Activated CD8-positive, alpha-beta T cell treated with anti-CD3 and anti-CD28 coated beads for 36 hours (primary cell): ENCODE measurements around the gene IL4R. TPM values are rescaled to one million over a fixed set of nuclear protein-coding genes. Genes with fewer than 3 reads are reported as not detected.

Experiments used
- ATAC-seq: fragments of 200-7000 bp; cut with Tn5 transposase; one replicate; pipeline ENCODE4 v1.10.0; 2021; ENCODE audit warnings: mild to moderate bottlenecking, moderate library complexity
- CTCF ChIA-PET: fragments of 350-600 bp; sonication (Branson Sonifier 250); formaldehyde crosslinking; loops from one replicate; lab custom pipeline; 2021; ENCODE audit warnings: antibody characterized with exemption; lab: Charles Lee
- POLR2A ChIA-PET: fragments of 350-600 bp; sonication (Branson Sonifier 250); formaldehyde crosslinking; loops from one replicate; lab custom pipeline; 2021; ENCODE audit warnings: antibody characterized with exemption; lab: Charles Lee
- DNase-seq: peaks from one replicate; pipeline ENCODE4 v3.0.0-alpha.2; 2020
- H3K27ac Mint-ChIP-seq: one replicate; pipeline ENCODE4 v1.8.0; 2021; ENCODE audit warnings: mild to moderate bottlenecking, mixed read lengths
- H3K27me3 Mint-ChIP-seq: one replicate; pipeline ENCODE4 v1.8.0; 2021; ENCODE audit warnings: mixed read lengths
- H3K36me3 Mint-ChIP-seq: one replicate; pipeline ENCODE4 v1.8.0; 2021; ENCODE audit warnings: low read depth, mixed read lengths
- H3K4me1 Mint-ChIP-seq: one replicate; pipeline ENCODE4 v1.8.0; 2021; ENCODE audit warnings: low read depth, mixed read lengths
- H3K4me3 Mint-ChIP-seq: one replicate; pipeline ENCODE4 v1.8.0; 2021; ENCODE audit warnings: mild to moderate bottlenecking, moderate library complexity, mixed read lengths
- H3K9me3 Mint-ChIP-seq: one replicate; pipeline ENCODE4 v1.8.0; 2021; ENCODE audit warnings: mixed read lengths
- intact Hi-C: fragments of 100-400 bp; cut with micrococcal nuclease; formaldehyde crosslinking; loops from one replicate; pipeline ENCODE4 v1.10.0; 2022
- total RNA-seq, 2 experiments: library from RNA; stranded (reverse); gene quantifications; one replicate each; pipeline ENCODE4 v1.2.3, GENCODE V29; 2021
- TF ChIP-seq, protein P1 (sequence below): fragments of 200-600 bp; IDR thresholded peaks from one replicate; pipeline ENCODE4 v1.8.0; 2022; ENCODE audit warnings: antibody characterized with exemption, mild to moderate bottlenecking

The IL4R gene
- total RNA-seq, 2 experiments from 2014 or later = 236 to 245 TPM

DNA sequence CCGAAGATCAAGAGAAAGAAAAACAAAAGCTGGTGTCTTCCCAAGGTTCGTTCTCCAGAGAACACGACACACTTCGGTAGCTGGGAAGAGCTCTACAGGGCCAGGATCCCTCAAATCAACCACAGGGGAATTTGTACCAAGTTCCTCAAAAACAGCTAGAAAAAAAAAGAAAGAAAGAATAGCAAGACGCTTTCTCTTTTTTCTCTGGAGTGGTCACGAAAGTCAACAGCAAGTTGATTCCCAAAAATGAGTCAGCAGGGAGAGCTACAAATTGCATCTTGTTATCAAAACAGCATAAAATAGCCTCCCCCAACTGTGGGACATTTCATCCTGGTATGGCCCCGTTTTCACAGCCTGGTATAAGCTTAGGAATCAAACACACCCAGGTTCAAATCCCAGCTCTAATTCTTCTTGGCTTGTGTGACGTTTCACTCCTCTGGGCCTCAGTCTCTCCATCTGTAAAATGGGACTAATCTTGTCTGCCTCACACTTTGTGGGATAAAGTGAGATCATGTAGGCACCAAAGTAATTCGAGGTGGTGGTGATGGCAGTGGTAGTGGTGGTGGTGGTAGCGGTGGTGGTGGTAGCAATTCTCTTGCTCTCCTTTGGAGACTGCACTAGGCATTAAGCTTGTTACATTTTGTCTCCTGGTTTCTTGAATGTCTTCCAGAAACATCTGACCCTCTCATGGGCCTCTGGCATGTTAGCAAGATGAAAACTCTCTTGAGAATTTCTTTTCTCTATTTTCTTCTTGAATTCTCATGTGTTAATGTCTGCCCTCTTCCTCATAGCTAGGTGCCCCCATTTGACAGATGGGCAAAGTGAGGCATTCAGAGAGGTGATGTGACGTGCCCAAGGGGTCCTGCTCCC is 87.2 kb downstream of the IL4R start:
- TF ChIP-seq, protein P1, sequence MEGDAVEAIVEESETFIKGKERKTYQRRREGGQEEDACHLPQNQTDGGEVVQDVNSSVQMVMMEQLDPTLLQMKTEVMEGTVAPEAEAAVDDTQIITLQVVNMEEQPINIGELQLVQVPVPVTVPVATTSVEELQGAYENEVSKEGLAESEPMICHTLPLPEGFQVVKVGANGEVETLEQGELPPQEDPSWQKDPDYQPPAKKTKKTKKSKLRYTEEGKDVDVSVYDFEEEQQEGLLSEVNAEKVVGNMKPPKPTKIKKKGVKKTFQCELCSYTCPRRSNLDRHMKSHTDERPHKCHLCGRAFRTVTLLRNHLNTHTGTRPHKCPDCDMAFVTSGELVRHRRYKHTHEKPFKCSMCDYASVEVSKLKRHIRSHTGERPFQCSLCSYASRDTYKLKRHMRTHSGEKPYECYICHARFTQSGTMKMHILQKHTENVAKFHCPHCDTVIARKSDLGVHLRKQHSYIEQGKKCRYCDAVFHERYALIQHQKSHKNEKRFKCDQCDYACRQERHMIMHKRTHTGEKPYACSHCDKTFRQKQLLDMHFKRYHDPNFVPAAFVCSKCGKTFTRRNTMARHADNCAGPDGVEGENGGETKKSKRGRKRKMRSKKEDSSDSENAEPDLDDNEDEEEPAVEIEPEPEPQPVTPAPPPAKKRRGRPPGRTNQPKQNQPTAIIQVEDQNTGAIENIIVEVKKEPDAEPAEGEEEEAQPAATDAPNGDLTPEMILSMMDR = no peak
- no peak for ATAC-seq
- Mint-ChIP-seq H3K36me3 (peaks cover 38% of the 10 kb centered on the region), H3K9me3 (peaks cover 1% of the 10 kb centered on the region), H3K27me3 (no peaks in the 10 kb centered on the region), H3K27ac (peak overlapping the region; percentile 91), H3K4me1 (peaks cover 28% of the 10 kb centered on the region), H3K4me3 (peak overlapping the region; percentile 99)
- intact Hi-C loops = loop anchor here (2.0 kb wide), 1 partner anchor 24 kb away; no protein-coding TSS in a partner anchor
- CTCF ChIA-PET = interaction anchor here (0.9 to 9.3 kb wide), 9 partner anchors 9 to 221 kb away, joined by 3 to 92 read pairs (median 4); no protein-coding TSS in a partner anchor
- POLR2A ChIA-PET = interaction anchor here (1.0 to 10.5 kb wide), 11 partner anchors 9 to 166 kb away, joined by 3 to 168 read pairs (median 49); partner anchors contain the start of gene IL4R
- DNase-seq = no peak

DNA sequence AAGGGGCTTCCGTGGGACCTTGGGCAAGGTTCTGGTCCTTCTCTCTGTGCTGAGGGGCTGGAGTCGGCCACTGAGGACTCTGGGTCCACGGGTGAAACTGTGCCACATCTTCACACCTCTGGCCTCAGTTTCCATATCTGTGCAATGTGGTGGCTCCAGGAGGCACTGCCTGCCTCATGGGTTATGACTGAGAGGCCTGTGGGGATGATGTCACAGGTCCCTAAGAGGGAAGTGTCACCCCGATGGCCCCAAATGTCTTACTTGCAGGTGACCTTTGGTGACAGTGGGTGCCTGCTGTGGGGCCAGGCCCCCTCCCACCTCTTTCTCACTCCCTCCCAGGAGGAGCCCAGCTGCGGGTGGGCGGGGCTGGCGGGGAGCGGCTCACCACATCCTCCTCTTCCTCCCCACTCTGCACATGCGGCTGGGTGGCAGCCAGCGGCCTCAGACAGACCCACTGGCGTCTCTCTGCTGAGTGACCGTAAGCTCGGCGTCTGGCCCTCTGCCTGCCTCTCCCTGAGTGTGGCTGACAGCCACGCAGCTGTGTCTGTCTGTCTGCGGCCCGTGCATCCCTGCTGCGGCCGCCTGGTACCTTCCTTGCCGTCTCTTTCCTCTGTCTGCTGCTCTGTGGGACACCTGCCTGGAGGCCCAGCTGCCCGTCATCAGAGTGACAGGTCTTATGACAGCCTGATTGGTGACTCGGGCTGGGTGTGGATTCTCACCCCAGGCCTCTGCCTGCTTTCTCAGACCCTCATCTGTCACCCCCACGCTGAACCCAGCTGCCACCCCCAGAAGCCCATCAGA is 88.2 kb downstream of the IL4R start, which contains the start of gene IL21R:
IL21R (plus strand) TSS at position 407 of the 801 bp plus-strand sequence. CDS start 27,898 bp downstream, outside the sequence.
- DNase-seq (peak; percentile 95), ATAC-seq (peak; percentile 74)
- ChIA-PET CTCF (interaction anchor here (1.0 to 9.3 kb wide), 7 partner anchors 10 to 168 kb away, joined by 3 to 92 read pairs (median 6); no protein-coding TSS in a partner anchor), POLR2A (interaction anchor here (0.7 to 10.5 kb wide), 17 partner anchors 10 to 170 kb away, joined by 3 to 168 read pairs (median 9); partner anchors contain the start of gene IL4R)
- Mint-ChIP-seq H3K27ac (peak within 1 kb of the TSS; percentile 96), H3K27me3 (no peaks in the 10 kb centered on the region), H3K4me3 (peak within 1 kb of the TSS; percentile 99), H3K36me3 (peaks cover 48% of the 10 kb centered on the region), H3K9me3 (no peaks in the 10 kb centered on the region), H3K4me1 (peaks cover 37% of the 10 kb centered on the region)
- intact Hi-C loops = loop anchor here (2.0 kb wide), 1 partner anchor 25 kb away; no protein-coding TSS in a partner anchor
- TF ChIP-seq, protein P1 = no peak

- DNase-seq (no peak), ATAC-seq (no peak)
- TF ChIP-seq, protein P1 = no peak
- H3K4me1 Mint-ChIP-seq = peaks cover 42% of the 10 kb centered on the region
- intact Hi-C loops = no loop called here
- POLR2A ChIA-PET = interaction anchor here (0.7 to 10.5 kb wide), 16 partner anchors 11 to 171 kb away, joined by 3 to 168 read pairs (median 12); partner anchors contain the start of gene IL4R
- CTCF ChIA-PET = interaction anchor here (1.0 to 9.3 kb wide), 3 partner anchors 25 to 168 kb away, joined by 3 to 92 read pairs (median 3); no protein-coding TSS in a partner anchor
- H3K4me3 Mint-ChIP-seq = peak overlapping the region; percentile 99
- H3K27me3 Mint-ChIP-seq = no peaks in the 10 kb centered on the region
- no peaks in the 10 kb centered on the region for H3K9me3 Mint-ChIP-seq
- peaks cover 52% of the 10 kb centered on the region for H3K36me3 Mint-ChIP-seq
- peak overlapping the region; percentile 96 for H3K27ac Mint-ChIP-seq
Observed at GRCh38 chr16:27402569-27402963, 88.8 kb downstream of the IL4R start.

DNA sequence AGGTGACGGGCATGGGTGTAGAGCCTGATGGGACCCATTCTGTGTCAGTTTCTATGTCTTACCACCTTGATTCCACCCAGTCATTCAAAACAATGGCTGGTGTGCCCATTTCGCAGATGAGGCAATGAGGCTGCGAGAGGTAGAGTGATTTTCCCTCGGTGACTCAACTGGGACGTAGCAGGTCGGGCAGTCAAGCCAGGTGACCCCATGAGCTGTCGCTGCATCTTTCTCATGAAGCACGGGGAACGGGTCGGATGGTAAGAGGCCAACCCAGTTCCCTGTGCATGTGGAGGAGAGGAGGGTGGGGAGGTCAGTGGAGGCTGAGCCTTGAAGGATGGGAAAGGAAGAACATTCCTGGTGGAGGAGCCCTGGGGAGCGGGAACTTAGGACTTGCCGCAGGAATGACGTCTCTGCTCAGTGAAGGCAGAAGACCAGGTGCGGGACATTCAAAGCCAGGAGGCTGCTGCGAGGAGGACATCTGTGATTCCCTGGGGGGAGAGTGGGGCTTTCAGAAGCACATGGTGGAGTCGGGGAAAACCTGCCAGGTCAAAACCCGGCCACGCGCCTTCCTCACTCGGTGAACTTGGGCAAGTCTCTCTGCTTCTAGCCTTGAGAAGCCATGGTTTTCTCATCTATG is 89.3 kb downstream of the IL4R start:
- Mint-ChIP-seq H3K4me3 (peak overlapping the region; percentile 99), H3K27me3 (no peaks in the 10 kb centered on the region), H3K9me3 (no peaks in the 10 kb centered on the region), H3K27ac (peak overlapping the region; percentile 96), H3K4me1 (peaks cover 47% of the 10 kb centered on the region), H3K36me3 (peaks cover 57% of the 10 kb centered on the region)
- CTCF ChIA-PET = interaction anchor here (1.0 to 9.3 kb wide), 6 partner anchors 34 to 224 kb away, joined by 3 to 92 read pairs (median 5); no protein-coding TSS in a partner anchor
- intact Hi-C loops = no loop called here
- ATAC-seq (no peak), DNase-seq (peak; percentile 77)
- TF ChIP-seq, protein P1 = no peak
- POLR2A ChIA-PET = interaction anchor here (0.7 to 10.5 kb wide), 20 partner anchors 12 to 234 kb away, joined by 3 to 168 read pairs (median 12); partner anchors contain the start of gene IL4R
